Head of caudate nucleus (tissue), 42 donors: Measurements from ENCODE around the gene ANKEF1.

Source experiments
- DNase-seq, 42 donors: peaks; one replicate each; pipeline versions ENCODE4 v3.0.0 to v3.0.0-alpha.2; 2020 to 2021; ENCODE audit warnings: mixed read lengths in 7 of 42
- intact Hi-C: fragments of 100-400 bp; cut with DNase I; formaldehyde crosslinking; loops from one replicate; pipeline ENCODE4 v1.15.0; 2022

ANKEF1 gene

GRCh38 chr20:10034717-10035571, at the start of gene ANKEF1:
ANKEF1 (plus strand) TSS chr20:10034987; CDS start chr20:10038302, 3,315 bp downstream.
- DNase-seq, result peak in 41 of 42 donors; percentile 18 to 79 (median 55)
- intact Hi-C loops, result no loop called here

DNA sequence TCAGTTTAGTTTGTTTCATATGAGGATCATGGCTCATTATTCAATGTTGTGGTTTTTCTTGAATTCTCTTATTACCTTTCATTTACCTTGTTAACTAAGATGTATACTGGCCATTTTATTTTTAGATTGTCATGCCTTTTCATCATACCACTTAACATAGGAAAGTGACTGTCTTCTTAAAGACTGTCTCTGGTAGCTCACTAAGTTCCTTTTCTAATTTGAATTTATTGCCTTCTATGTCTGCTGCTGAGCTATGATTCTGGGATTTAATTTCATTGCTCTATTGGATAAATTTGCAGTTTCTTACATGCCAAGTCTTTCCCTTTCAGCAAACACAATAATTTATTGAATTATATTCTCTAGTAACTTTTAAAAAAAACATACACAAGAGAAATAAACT, 49.5 kb upstream of the ANKEF1 start:
- no peak for DNase-seq
- intact Hi-C loops, result no loop called here

DNA sequence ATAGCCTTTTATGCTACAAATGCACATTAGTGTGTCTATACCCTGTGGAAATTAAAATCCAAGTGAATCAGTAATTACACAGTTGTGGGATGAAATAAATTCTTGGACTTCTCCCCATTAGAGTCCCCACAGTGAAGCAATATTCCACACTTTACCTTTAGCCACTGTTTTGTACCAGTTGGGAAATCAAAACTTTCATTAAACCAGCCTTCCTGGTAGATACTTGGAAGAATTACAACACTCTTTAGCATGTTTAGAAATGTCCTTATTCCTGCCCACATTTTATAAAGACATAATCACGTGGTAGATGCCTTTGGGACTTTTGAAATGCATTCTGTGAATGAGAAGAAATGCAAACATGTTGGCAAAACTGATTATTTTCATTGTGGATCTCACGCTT, 49.0 kb upstream of the ANKEF1 start:
- intact Hi-C loops, result no loop called here
- DNase-seq, result no peak

DNA sequence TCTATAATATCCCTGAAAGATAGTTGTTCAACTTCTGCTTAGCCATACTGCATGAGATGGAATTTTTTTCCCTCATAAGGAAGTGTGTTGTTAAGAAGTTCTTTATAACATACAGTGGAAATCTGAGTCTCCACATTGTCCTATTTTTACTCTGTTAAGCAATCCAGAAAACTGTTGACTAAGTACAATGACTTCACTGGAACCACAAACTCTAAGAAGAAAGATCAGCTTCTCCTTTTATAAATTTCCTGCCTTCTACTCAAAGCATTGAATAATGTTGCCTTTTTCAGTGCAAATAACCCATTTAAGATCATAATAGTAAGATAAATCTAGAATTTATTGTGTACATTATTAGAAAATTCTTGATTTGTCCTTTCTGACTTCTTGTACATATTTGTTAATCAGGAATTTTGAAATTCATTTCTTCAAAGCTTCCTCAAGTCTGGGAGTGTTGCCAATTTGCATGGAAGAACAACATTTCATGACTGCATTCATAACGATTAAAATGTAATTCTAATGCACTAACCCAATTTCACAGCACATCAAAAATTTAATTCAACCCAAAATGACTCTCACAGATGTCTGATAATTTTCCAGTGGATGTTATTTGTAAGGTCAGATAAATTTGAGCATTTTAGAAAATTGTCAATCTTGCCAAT, 45.6 kb upstream of the ANKEF1 start:
- DNase-seq, result no peak
- intact Hi-C loops, result no loop called here

DNA sequence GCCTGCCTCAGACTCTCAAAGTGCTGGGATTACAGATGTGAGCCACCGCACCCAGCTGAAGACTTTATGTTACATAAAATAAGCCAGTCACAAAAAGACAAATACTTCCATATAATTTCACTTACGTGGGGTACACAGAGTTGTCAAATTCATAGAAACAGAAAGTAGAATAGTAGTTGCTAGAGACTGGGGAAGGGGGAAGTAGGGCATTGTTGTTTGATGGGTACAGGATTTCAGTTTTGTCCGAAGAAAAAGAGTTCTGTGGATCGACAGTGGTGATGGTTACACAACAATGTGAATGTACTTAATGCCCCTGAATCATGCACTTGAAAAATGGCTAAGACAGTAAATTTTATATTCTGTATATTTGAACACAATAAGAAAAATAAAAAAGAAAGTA, 41.6 kb upstream of the ANKEF1 start:
- intact Hi-C loops, result no loop called here
- DNase-seq, result no peak

DNA sequence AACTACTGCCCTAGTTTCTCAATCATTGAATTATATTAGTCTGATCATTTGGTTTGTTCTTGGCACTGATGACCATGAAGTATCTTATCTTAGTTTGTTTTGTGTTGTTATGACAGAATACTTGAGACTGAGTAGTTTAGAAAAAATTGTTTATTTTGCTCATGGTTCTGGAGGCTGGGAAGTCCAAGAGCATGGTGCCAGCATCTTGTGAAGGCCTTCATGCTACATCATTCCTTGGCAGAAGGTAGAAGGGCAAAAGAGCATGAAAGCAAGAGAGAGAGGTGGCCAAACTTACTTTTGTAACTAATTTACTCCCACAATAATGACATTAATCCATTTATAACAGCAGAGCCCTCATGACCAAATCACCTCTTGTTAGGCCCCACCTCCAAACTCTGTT, 40.1 kb upstream of the ANKEF1 start:
- intact Hi-C loops, result no loop called here
- DNase-seq, result no peak

GRCh38 chr20:9995510-9996272, 39.1 kb upstream of the ANKEF1 start:
- intact Hi-C loops, result no loop called here

DNA sequence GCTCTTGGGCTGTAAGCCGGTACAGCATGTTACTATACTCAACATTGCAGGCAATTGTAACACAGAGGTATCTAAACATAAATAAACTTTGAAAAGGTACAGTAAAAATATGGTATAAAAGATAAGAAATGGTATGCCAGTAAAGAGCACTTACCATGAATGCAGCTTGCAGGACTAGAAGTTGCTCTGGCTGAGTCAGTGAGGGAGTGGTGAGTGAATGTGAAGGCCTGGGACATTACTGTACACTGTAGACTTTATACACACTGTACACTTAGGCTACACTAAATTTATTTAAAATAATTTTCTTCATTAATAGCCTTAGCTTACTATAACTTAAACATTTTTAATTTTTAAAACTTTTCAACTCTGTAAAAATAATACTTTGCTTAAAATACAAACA, 37.8 kb upstream of the ANKEF1 start:
- no peak for DNase-seq
- intact Hi-C loops, result no loop called here

More at GRCh38 chr20:9995510-9996272, 39.1 kb upstream of the ANKEF1 start:
- DNase-seq, result no peak

DNA sequence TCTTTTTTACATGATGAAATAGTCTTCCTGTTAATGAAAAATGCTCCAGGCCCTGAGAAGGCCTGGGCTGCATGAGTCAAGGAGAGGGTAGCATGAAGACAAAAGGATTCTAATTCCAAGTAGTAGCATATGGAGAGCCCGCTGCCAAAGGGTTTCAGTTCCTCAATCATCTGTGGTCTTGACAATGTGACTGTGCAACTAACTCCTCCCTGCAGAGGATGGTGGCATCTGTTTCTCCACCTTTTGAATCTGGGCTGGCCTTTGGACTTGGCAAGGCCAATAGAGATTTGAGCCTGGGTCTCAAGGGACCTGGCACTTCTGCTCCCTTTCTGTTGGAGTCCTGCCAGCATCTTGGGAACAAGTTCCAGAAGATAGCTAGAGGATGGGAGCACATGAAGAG, 35.1 kb upstream of the ANKEF1 start:
- intact Hi-C loops, result no loop called here
- peak in 13 of 42 donors; percentile 5 to 46 (median 12) for DNase-seq

GRCh38 chr20:10002866-10003265, 31.9 kb upstream of the ANKEF1 start:
- no peak for DNase-seq
- intact Hi-C loops, result no loop called here

DNA sequence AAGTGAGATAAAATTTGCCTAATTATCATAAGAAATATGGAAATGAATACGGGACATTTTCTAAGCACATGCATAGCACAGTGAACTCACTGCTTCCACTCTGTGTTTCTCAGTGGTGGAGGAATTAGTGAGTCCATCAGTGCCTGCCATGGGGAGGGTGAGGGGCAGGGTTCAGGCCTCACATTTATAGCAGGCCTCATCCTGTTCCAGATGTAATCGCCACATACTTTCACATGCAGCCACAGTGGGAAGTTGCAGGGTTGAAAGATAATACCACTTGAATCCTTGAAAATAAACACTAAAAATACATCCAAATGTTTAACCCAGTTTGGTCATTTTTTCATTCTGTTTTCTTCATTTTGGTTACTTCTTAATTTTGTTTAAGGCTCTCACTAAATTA, 29.9 kb upstream of the ANKEF1 start:
- intact Hi-C loops, result no loop called here
- no peak for DNase-seq

DNA sequence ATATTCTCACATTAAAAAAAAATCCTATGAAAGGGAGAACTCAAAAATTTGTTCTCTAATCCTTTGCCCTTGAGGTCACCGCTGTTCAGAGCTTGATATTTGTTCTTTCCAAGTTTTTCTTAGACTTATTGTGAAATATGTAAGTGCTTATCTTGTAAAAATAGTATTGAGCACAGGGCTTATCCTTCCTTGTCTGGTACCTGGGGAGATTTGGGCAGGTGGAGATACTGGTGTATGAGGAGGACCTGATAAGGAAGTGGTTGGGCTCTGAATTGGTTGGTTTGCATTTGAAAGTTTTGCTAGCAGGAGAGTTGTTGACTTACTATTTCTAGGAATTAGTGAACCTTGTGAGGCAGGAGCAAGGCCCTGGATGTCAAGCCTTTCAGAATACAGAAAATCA, 28.9 kb upstream of the ANKEF1 start:
- no peak for DNase-seq
- intact Hi-C loops, result no loop called here

DNA sequence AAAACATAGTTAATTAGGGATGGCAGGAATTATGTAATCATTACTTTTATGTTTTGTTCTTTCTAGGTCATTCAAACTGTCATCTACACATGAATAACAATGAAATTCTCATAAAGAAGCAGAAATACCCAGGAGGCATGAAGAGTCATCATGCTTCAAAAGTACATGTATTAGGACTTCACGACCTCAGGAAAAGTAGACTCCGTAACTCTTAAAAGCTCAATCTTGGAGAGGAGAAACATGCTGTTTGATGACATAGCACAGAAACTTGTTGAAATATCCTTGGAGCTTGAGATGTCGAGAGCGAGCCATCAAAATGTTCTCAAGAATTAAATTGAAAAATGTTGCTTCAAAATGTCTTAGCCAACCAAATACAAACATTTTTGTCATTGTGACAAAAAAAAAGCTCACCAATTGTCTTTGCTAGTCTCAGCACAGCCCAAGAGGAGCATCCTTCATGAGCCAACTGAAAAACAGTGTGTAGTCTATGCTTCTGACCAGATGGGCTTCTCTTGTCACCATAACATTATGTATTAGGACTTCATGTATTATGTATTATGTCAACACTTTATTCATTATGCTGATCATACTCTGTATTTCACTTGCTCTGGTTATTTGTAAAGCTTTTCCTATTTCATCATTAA, 28.2 kb upstream of the ANKEF1 start:
- intact Hi-C loops, result no loop called here
- DNase-seq, result no peak

GRCh38 chr20:10007158-10007557, 27.6 kb upstream of the ANKEF1 start:
- intact Hi-C loops, result no loop called here

DNA sequence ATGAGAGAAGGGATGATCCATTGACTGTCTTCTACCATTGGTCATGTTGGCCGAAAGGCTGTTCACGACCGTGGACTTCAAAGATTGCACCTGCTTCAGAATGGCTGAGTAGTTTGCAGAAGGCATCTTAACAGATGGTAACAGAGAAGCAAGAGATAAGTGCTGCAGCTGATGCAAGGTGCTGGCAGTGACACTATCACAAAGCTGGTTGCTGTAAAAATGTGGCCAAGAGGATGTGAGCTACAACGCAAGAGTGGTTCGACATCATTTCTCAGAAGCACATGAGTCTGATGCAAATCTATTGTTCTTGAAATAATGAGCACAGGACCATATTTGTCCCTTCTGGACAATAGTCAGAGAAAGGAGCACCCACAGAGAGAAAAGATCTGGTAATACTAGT, 27.0 kb upstream of the ANKEF1 start:
- DNase-seq, result no peak
- intact Hi-C loops, result no loop called here

More at GRCh38 chr20:10007158-10007557, 27.6 kb upstream of the ANKEF1 start:
- DNase-seq, result no peak

DNA sequence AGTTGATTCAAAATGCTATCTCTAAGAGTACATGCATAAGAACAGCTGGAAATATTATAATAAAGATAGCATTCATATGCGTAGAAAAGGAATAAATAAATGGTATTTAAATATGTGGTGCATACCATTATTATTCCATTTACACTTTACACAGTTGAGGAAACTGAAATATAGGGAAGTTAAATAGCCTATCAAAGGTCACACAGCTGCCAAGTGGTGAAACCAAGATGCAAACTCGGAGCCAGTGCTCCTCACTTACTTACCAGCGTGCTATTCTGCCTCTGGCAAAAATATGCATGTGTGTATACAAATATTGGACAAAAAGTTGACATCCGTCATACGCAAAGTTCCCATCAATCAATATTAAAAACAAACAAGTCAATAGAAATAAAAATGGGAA, 22.3 kb upstream of the ANKEF1 start:
- intact Hi-C loops, result no loop called here

GRCh38 chr20:10014431-10014830, 20.4 kb upstream of the ANKEF1 start:
- DNase-seq, result no peak
- intact Hi-C loops, result no loop called here

More for the DNA sequence above, 22.3 kb upstream of the ANKEF1 start:
- DNase-seq, result no peak

- intact Hi-C loops, result no loop called here
- no peak for DNase-seq
Measured at GRCh38 chr20:10020937-10021336, 13.8 kb upstream of the ANKEF1 start.

DNA sequence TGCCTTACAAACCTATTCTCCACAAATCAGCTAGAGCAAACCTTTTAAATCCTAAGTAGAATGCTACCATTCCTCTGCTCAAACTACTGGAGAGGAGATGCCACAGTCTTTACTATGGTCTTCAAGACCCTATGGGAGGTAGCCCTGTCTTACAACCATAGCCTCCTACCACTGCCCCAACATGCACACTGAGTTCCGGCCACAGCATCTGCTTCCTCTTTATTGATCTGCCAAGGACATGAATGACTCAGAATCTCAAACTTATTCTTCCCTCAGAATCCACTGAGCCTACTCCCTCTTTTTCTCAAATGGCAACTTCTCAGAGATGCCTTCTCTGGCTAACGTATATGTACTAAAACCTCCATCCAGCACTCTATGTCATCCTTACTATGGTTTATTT, 12.2 kb upstream of the ANKEF1 start:
- no peak for DNase-seq
- intact Hi-C loops, result no loop called here
